GM23338 (cell line): Measurements from ENCODE around the gene PDE4B. TPM values are rescaled to one million over a fixed set of nuclear protein-coding genes. Genes with fewer than 3 reads are reported as not detected.
A peak's percentile ranks its signal among the peaks of the same experiment; 100 is the strongest.

ENCODE experiments used
- ATAC-seq: fragments of 200-7000 bp; cut with Tn5 transposase; 3 replicates; pipeline ENCODE4 v1.9.1; 2020
- DNase-seq: peaks from one replicate; pipeline ENCODE4 v3.0.0-alpha.2; 2015; ENCODE audit warnings: low spot score
- H2AFZ ChIP-seq: fragments of 200-600 bp; sonication (generic); 2 replicates; pipeline ENCODE4 v1.8.0; 2016; ENCODE audit warnings: antibody characterized with exemption, mild to moderate bottlenecking, moderate library complexity
- H3F3A ChIP-seq: fragments of 200-600 bp; sonication (generic); replicated peaks from 2 replicates; pipeline ENCODE4 v1.8.0; 2017; ENCODE audit warnings: antibody characterized with exemption, mixed run types, low read depth
- H3K27ac ChIP-seq: fragments of 200-600 bp; sonication (generic); 2 replicates; pipeline ENCODE4 v1.6.1; 2016; ENCODE audit warnings: low read depth
- H3K27me3 ChIP-seq: fragments of 200-600 bp; sonication (generic); 2 replicates; pipeline ENCODE4 v1.8.0; 2016; ENCODE audit warnings: mild to moderate bottlenecking, mixed run types, moderate library complexity; ENCODE audit not compliant: insufficient read depth
- H3K36me3 ChIP-seq: fragments of 200-600 bp; sonication (generic); 2 replicates; pipeline ENCODE4 v1.8.0; 2016; ENCODE audit warnings: mild to moderate bottlenecking; ENCODE audit not compliant: insufficient read depth
- H3K4me1 ChIP-seq: fragments of 200-600 bp; sonication (generic); 2 replicates; pipeline ENCODE4 v1.8.0; 2016; ENCODE audit warnings: mild to moderate bottlenecking, moderate library complexity; ENCODE audit not compliant: insufficient read depth
- H3K4me2 ChIP-seq: fragments of 200-600 bp; sonication (generic); 2 replicates; pipeline ENCODE4 v1.7.1; 2017; ENCODE audit warnings: mixed run types
- H3K4me3 ChIP-seq: fragments of 200-600 bp; sonication (generic); 2 replicates; pipeline ENCODE4 v1.6.1; 2016; ENCODE audit warnings: mixed run types
- H3K79me2 ChIP-seq: fragments of 200-600 bp; sonication (generic); replicated peaks from 2 replicates; pipeline ENCODE4 v1.8.0; 2017; ENCODE audit warnings: mild to moderate bottlenecking; ENCODE audit not compliant: insufficient read depth
- H3K9me2 ChIP-seq: fragments of 200-600 bp; sonication (generic); 2 replicates; pipeline ENCODE4 v1.8.0; 2017; ENCODE audit not compliant: insufficient read depth
- H4K20me1 ChIP-seq: fragments of 200-600 bp; sonication (generic); replicated peaks from 2 replicates; pipeline ENCODE4 v1.8.0; 2017; ENCODE audit warnings: mild to moderate bottlenecking; ENCODE audit not compliant: insufficient read depth
- H3K27ac Mint-ChIP-seq: 2 replicates; pipeline ENCODE4 v1.8.0; 2020; ENCODE audit warnings: inconsistent platforms, mild to moderate bottlenecking, moderate library complexity, mixed read lengths
- H3K27me3 Mint-ChIP-seq: 3 replicates; pipeline ENCODE4 v1.8.0; 2022; ENCODE audit warnings: low read depth, mild to moderate bottlenecking, moderate library complexity, mixed read lengths, inconsistent platforms; ENCODE audit not compliant: insufficient read depth, poor library complexity
- H3K36me3 Mint-ChIP-seq: 3 replicates; pipeline ENCODE4 v1.8.0; 2021; ENCODE audit warnings: low read depth, mild to moderate bottlenecking, inconsistent platforms, moderate library complexity, mixed read lengths
- H3K4me1 Mint-ChIP-seq: 3 replicates; pipeline ENCODE4 v1.8.0; 2020; ENCODE audit warnings: mild to moderate bottlenecking, inconsistent platforms, mixed read lengths
- H3K4me3 Mint-ChIP-seq: 3 replicates; pipeline ENCODE4 v1.8.0; 2021; ENCODE audit warnings: moderate library complexity, mild to moderate bottlenecking, inconsistent platforms, mixed read lengths
- H3K9me3 Mint-ChIP-seq: 3 replicates; pipeline ENCODE4 v1.8.0; 2020; ENCODE audit warnings: moderate library complexity, mild to moderate bottlenecking, inconsistent platforms, mixed read lengths
- CREB1 ChIP-seq: fragments of 250-450 bp; sonication (Bioruptor Pico); IDR thresholded peaks from 2 replicates; pipeline ENCODE4 v1.5.0; 2020; ENCODE audit warnings: low read depth, mild to moderate bottlenecking, moderate library complexity
- CTCF ChIP-seq, 2 experiments: fragments of 200-600 bp in 1 of 2; sonication (generic) in 1 of 2; conservative IDR thresholded peaks; 2 replicates each; pipeline versions ENCODE4 v1.5.1 to v1.6.1; 2016 to 2017; ENCODE audit warnings: antibody characterized with exemption in 2 of 2, low read depth in 2 of 2, mild to moderate bottlenecking in 2 of 2, moderate library complexity in 1 of 2
- EZH2phosphoT487 ChIP-seq: fragments of 200-600 bp; sonication (generic); IDR thresholded peaks from one replicate; pipeline ENCODE4 v1.8.1; 2018; ENCODE audit warnings: antibody characterized with exemption; ENCODE audit not compliant: unreplicated experiment
- JUNB ChIP-seq: IDR thresholded peaks from one replicate; pipeline ENCODE4 v1.6.1; 2016; ENCODE audit warnings: antibody characterized with exemption; ENCODE audit not compliant: unreplicated experiment
- NANOG ChIP-seq: IDR thresholded peaks from 2 replicates; pipeline ENCODE4 v1.6.1; 2016; ENCODE audit warnings: antibody characterized with exemption, borderline replicate concordance
- POLR2AphosphoS5 ChIP-seq: IDR thresholded peaks from 2 replicates; pipeline ENCODE4 v1.6.1; 2016; ENCODE audit warnings: antibody characterized with exemption, low read depth
- ZNF331 ChIP-seq: fragments of 250-450 bp; sonication (Bioruptor Pico); IDR thresholded peaks from 2 replicates; pipeline ENCODE4 v1.5.0; 2020; ENCODE audit warnings: low read depth, mild to moderate bottlenecking, moderate library complexity
- polyA plus RNA-seq: library from polyadenylated mRNA; unstranded; fragments of >200 nt; fragmentation: Nextera tagmentation; extraction: Ambion mirVana; gene quantifications from 2 replicates; pipeline ENCODE4 v1.2.1, GENCODE V29; 2016
- total RNA-seq: library from RNA; depleted of rRNA; stranded (reverse); fragments of >200 nt; shearing (Covaris generic); gene quantifications from 2 replicates; pipeline ENCODE4 v1.2.3, GENCODE V29; 2014
- TF ChIP-seq, protein P1 (sequence below): IDR thresholded peaks from 2 replicates; pipeline ENCODE4 v1.6.1; 2016; ENCODE audit warnings: antibody characterized with exemption

The PDE4B gene
- total and polyA plus RNA-seq, 2 experiments from 2014 or later, result 14.0 to 25.6 TPM

- H3K36me3 Mint-ChIP-seq, result no peaks in the 10 kb centered on the region
- ATAC-seq (no peak), DNase-seq (no peak)
- no peak overlapping the region for H3K27ac ChIP-seq
- H3K27me3 ChIP-seq, result no peaks in the 10 kb centered on the region
- TF ChIP-seq POLR2AphosphoS5 (no peak), NANOG (no peak), ZNF331 (CRISPR knock-in tag) (no peak)
- H3K36me3 ChIP-seq, result no peaks in the 10 kb centered on the region
- no peaks in the 10 kb centered on the region for H3K27me3 Mint-ChIP-seq
- H2AFZ ChIP-seq, result no peak overlapping the region
- H3K79me2 ChIP-seq, result no peaks in the 10 kb centered on the region
- H3F3A ChIP-seq, result no peaks in the 10 kb centered on the region
- no peak overlapping the region for H3K4me2 ChIP-seq
- H3K4me3 ChIP-seq, result no peak overlapping the region
- H3K4me1 Mint-ChIP-seq, result no peaks in the 10 kb centered on the region
- no peaks in the 10 kb centered on the region for H3K4me1 ChIP-seq
- H3K9me3 Mint-ChIP-seq, result no peaks in the 10 kb centered on the region
- no peak overlapping the region for H3K27ac Mint-ChIP-seq
- no peaks in the 10 kb centered on the region for H4K20me1 ChIP-seq
- no peak overlapping the region for H3K4me3 Mint-ChIP-seq
- peaks cover 4% of the 10 kb centered on the region; the same call in 1 of the 2 replicates for H3K9me2 ChIP-seq
Measured at GRCh38 chr1:66300280-66300971, 507.7 kb downstream of the PDE4B start.

GRCh38 chr1:66300972-66301451 is 508.3 kb downstream of the PDE4B start:
- DNase-seq (no peak), ATAC-seq (no peak)
- no peak overlapping the region for H3K4me2 ChIP-seq
- H3K36me3 ChIP-seq, result no peaks in the 10 kb centered on the region
- no peaks in the 10 kb centered on the region for H3K4me1 ChIP-seq
- H3F3A ChIP-seq, result no peaks in the 10 kb centered on the region
- Mint-ChIP-seq H3K4me1 (no peaks in the 10 kb centered on the region), H3K27me3 (no peaks in the 10 kb centered on the region), H3K36me3 (no peaks in the 10 kb centered on the region), H3K27ac (no peak overlapping the region), H3K9me3 (no peaks in the 10 kb centered on the region), H3K4me3 (no peak overlapping the region)
- H3K9me2 ChIP-seq, result peaks cover 4% of the 10 kb centered on the region; the same call in 1 of the 2 replicates
- H3K4me3 ChIP-seq, result no peak overlapping the region
- no peaks in the 10 kb centered on the region for H4K20me1 ChIP-seq
- no peaks in the 10 kb centered on the region for H3K27me3 ChIP-seq
- H2AFZ ChIP-seq, result peak overlapping the region; percentile 19; the same call in 1 of the 2 replicates
- TF ChIP-seq NANOG (no peak), ZNF331 (CRISPR knock-in tag) (no peak), EZH2phosphoT487 (no peak), JUNB (no peak), CTCF (conservative IDR thresholded peaks at IDR 0.05; ENCODE audit: low read depth in 2 of 2) (no peak)
- H3K79me2 ChIP-seq, result no peaks in the 10 kb centered on the region
- no peak overlapping the region for H3K27ac ChIP-seq

DNA sequence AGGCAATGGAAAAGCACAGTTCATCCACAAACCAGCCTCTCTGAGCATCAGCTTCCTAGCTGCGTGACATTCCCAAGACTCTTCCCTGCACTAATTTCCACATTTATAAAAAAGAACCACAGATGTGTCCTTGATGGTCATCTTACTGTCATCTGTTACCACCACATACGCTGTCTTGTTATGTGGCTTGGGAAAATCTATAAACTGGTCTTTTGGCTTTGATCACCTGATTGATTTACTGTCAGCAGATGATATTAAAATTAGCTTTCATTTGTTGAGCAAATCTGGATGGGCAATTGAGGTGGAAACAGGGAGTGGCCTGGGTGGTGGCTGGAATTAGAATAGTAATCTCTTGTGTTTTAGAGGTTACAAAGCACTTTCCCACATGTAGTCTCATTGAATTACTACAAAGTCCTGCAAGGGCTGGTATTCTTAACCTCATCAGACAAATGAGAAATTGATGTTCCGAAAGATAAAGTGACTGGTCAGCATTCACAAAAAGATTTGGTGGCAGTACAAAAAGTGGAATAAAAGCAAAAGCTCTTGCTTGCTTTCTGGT is 509.6 kb downstream of the PDE4B start:
- no peak for ATAC-seq
- no peak overlapping the region for H3K4me3 Mint-ChIP-seq
- H3K4me2 ChIP-seq, result no peak overlapping the region
- no peak for TF ChIP-seq ZNF331 (CRISPR knock-in tag)
- no peak for TF ChIP-seq POLR2AphosphoS5
- no peak for TF ChIP-seq CREB1 (CRISPR knock-in tag)
- no peak for TF ChIP-seq NANOG
- TF ChIP-seq, protein P1, sequence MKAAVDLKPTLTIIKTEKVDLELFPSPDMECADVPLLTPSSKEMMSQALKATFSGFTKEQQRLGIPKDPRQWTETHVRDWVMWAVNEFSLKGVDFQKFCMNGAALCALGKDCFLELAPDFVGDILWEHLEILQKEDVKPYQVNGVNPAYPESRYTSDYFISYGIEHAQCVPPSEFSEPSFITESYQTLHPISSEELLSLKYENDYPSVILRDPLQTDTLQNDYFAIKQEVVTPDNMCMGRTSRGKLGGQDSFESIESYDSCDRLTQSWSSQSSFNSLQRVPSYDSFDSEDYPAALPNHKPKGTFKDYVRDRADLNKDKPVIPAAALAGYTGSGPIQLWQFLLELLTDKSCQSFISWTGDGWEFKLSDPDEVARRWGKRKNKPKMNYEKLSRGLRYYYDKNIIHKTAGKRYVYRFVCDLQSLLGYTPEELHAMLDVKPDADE, result no peak

More for the DNA sequence above, 509.6 kb downstream of the PDE4B start:
- Mint-ChIP-seq H3K27ac (no peak overlapping the region), H3K27me3 (no peaks in the 10 kb centered on the region), H3K9me3 (no peaks in the 10 kb centered on the region), H3K4me1 (no peaks in the 10 kb centered on the region), H3K36me3 (no peaks in the 10 kb centered on the region)
- H3F3A ChIP-seq, result no peaks in the 10 kb centered on the region
- no peaks in the 10 kb centered on the region for H3K79me2 ChIP-seq
- H3K4me1 ChIP-seq, result no peaks in the 10 kb centered on the region
- no peak for DNase-seq
- no peaks in the 10 kb centered on the region for H4K20me1 ChIP-seq
- H2AFZ ChIP-seq, result peak overlapping the region; percentile 74; the same call in 1 of the 2 replicates
- no peaks in the 10 kb centered on the region for H3K27me3 ChIP-seq
- H3K9me2 ChIP-seq, result peaks cover 10% of the 10 kb centered on the region
- H3K4me3 ChIP-seq, result no peak overlapping the region
- H3K27ac ChIP-seq, result no peak overlapping the region
- H3K36me3 ChIP-seq, result no peaks in the 10 kb centered on the region
